ENCODE measurements around the gene PRXL2A. TPM values are rescaled to one million over a fixed set of nuclear protein-coding genes. Genes with fewer than 3 reads are reported as not detected.
"Not testable (repeated sequence)": the region's sequence is repeated elsewhere in the genome, so short reads cannot be mapped to it uniquely, and the experiment has no call there.

PRXL2A gene
- total RNA-seq, 4 donors from 2014 or later = 68.0 to 185 (median 103) TPM

DNA sequence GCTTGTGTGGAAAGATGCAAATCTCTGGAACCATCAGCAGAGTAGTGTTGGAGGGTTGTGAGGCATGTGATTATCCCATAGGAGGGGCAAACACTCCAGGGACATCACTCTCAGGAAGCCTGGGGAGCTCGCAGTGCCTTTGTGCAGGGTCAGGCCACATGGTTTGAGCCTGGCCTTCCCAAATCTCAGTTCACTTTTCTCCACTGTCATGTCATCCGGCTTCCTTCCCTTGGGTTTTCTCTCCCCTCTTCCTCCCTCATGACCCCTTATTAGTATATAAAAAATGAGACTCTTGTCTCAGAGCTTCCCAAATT lies 66.2 kb downstream of the PRXL2A start:
- H3K4me3 ChIP-seq = no peak overlapping the region
- H3K36me3 ChIP-seq = peaks cover 3 to 63% (median 5%) of the 10 kb centered on the region in 3 donors
- H3K9me3 ChIP-seq = no peaks in the 10 kb centered on the region
- H3K27me3 ChIP-seq = no peaks in the 10 kb centered on the region
- WGBS, 2 donors = 70 to 72% methylated on average over 2 of the region's 2 CpGs
- DNase-seq = no peak
- H3K4me1 ChIP-seq = peaks cover 67 to 89% (median 82%) of the 10 kb centered on the region in 3 donors
- TF ChIP-seq, protein P1, sequence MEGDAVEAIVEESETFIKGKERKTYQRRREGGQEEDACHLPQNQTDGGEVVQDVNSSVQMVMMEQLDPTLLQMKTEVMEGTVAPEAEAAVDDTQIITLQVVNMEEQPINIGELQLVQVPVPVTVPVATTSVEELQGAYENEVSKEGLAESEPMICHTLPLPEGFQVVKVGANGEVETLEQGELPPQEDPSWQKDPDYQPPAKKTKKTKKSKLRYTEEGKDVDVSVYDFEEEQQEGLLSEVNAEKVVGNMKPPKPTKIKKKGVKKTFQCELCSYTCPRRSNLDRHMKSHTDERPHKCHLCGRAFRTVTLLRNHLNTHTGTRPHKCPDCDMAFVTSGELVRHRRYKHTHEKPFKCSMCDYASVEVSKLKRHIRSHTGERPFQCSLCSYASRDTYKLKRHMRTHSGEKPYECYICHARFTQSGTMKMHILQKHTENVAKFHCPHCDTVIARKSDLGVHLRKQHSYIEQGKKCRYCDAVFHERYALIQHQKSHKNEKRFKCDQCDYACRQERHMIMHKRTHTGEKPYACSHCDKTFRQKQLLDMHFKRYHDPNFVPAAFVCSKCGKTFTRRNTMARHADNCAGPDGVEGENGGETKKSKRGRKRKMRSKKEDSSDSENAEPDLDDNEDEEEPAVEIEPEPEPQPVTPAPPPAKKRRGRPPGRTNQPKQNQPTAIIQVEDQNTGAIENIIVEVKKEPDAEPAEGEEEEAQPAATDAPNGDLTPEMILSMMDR (IDR thresholded peaks at IDR 0.05) = no peak
- TF ChIP-seq POLR2A (IDR thresholded peaks at IDR 0.05) = no peak
- peak overlapping the region; percentile 76 to 100 (median 98) for H3K27ac ChIP-seq
- intact Hi-C loops (cut with DNase I) = no loop called here

- 70% methylated on average over 3 of the region's 3 CpGs; no CpG with 5 or more reads in 1 of the 2 donors for WGBS, 2 donors
- TF ChIP-seq, protein P1 (IDR thresholded peaks at IDR 0.05) = no peak
- no peak for TF ChIP-seq POLR2A (IDR thresholded peaks at IDR 0.05)
- peaks cover 0 to 59% (median 3%) of the 10 kb centered on the region in 3 donors for H3K36me3 ChIP-seq
- no peak for DNase-seq
- no peaks in the 10 kb centered on the region for H3K27me3 ChIP-seq
- H3K27ac ChIP-seq = peak overlapping the region; percentile 12 to 100 (median 86)
- H3K4me3 ChIP-seq = no peak overlapping the region
- no peaks in the 10 kb centered on the region for H3K9me3 ChIP-seq
- H3K4me1 ChIP-seq = peaks cover 65 to 85% (median 78%) of the 10 kb centered on the region in 3 donors
- intact Hi-C loops (cut with DNase I) = no loop called here
Measured at GRCh38 chr10:80474941-80475340, 66.6 kb downstream of the PRXL2A start.

DNA sequence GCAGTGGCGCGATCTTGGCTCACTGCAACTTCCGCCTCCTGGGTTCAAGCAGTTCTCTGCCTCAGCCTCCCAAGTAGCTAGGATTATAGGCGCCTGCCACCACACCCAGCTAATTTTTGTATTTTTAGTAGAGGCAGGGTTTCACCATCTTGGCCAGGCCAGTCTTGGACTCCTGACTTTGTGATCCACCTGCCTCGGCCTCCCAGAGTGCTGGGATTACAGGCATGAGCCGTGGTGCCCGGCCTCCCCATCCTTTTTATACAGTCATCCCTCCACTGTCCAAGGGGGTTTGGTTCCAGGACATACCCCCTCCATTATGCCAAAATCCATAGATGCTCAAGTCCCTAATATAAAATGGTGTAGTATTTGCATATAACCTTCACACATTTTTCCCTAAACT lies 67.3 kb downstream of the PRXL2A start:
- H3K27me3 ChIP-seq; DNase-seq; intact Hi-C loops (cut with DNase I); H3K9me3 ChIP-seq; H3K4me3 ChIP-seq: not testable (repeated sequence)
- WGBS, 2 donors = 94 to 96% methylated on average over 7 of the region's 7 CpGs
- Histone ChIP-seq H3K4me1 (peaks cover 58 to 78% (median 71%) of the 10 kb centered on the region in 3 donors), H3K27ac (peak overlapping the region in 3 of 4 donors; percentile 12 to 100 (median 96)), H3K36me3 (peaks cover 0 to 58% (median 0%) of the 10 kb centered on the region in 3 donors)

DNA sequence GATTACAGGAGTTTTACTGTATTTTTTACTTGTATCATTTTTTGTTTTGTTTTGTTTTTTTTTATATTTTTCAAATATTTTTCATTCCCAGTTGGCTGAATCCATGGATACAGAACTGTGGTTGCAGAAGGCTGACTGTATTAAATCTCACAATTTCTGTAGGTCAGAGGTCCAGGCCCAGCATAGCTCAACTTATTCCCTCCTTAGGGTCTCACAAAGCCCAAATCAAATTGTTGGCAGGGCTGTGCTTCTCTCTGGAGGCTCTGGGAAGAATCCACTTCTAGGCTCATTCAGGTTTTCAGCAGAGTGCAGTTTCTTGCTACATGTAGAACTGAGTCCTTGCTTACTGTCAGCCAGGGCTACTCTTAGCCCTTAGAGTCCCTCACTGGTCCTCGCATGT lies 68.3 kb downstream of the PRXL2A start:
- Histone ChIP-seq H3K4me3 (no peak overlapping the region), H3K27ac (peak overlapping the region; percentile 10 to 68 (median 55)), H3K9me3 (no peaks in the 10 kb centered on the region), H3K36me3 (peaks cover 0 to 59% (median 0%) of the 10 kb centered on the region in 3 donors), H3K4me1 (peaks cover 48 to 78% (median 60%) of the 10 kb centered on the region in 3 donors), H3K27me3 (no peaks in the 10 kb centered on the region)
- TF ChIP-seq, protein P1 (IDR thresholded peaks at IDR 0.05) = no peak
- TF ChIP-seq POLR2A (IDR thresholded peaks at IDR 0.05) = no peak
- 100% methylated on average over 1 of the region's 1 CpG; no CpG with 5 or more reads in 1 of the 2 donors for WGBS, 2 donors
- no peak for DNase-seq
- intact Hi-C loops (cut with DNase I) = no loop called here

DNA sequence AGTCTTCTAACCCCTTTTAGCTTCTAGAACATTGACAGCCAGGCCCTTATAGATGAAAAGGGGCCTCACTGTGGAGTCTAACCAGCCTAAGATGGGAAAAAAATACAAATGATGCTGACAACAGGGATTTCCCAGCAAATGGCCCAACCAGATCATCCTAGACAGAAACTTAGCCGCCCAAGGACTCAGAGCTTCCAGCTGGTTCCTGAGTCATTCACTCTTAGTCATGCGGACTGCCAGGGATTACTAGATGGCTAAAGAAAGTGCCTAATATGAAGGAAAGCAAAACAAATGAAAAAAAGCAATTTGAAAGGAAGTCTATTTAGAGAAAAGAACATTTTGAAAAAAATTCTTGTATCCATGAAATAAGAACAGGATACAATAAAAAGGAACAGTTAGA lies 69.5 kb downstream of the PRXL2A start:
- peak overlapping the region in 3 of 4 donors; percentile 45 to 68 (median 65) for H3K27ac ChIP-seq
- peaks cover 37 to 78% (median 50%) of the 10 kb centered on the region in 3 donors for H3K4me1 ChIP-seq
- TF ChIP-seq, protein P1 (IDR thresholded peaks at IDR 0.05) = no peak
- TF ChIP-seq POLR2A (IDR thresholded peaks at IDR 0.05) = no peak

DNA sequence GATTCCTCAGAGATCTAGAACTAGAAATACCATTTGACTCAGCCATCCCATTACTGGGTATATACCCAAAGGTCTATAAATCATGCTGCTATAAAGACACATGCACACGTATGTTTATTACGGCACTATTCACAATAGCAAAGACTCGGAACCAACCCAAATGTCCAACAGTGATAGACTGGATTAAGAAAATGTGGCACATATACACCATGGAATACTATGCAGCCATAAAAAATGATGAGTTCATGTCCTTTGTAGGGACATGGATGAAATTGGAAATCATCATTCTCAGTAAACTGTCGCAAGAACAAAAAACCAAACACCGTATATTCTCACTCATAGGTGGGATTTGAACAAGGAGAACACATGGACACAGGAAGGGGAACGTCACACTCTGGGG lies 72.0 kb downstream of the PRXL2A start:
- H3K4me3 ChIP-seq; DNase-seq; H3K27me3 ChIP-seq; H3K9me3 ChIP-seq; intact Hi-C loops (cut with DNase I); H3K27ac ChIP-seq: not testable (repeated sequence)
- WGBS, 2 donors = 98 to 100% methylated on average over 5 to 6 of the region's 6 CpGs
- Histone ChIP-seq H3K4me1 (peaks cover 21 to 78% (median 48%) of the 10 kb centered on the region in 3 donors), H3K36me3 (peaks cover 0 to 59% (median 0%) of the 10 kb centered on the region in 3 donors)

More for the DNA sequence above, 69.5 kb downstream of the PRXL2A start:
- no peak for DNase-seq
- Histone ChIP-seq H3K36me3 (peaks cover 0 to 67% (median 0%) of the 10 kb centered on the region in 3 donors), H3K9me3 (no peaks in the 10 kb centered on the region), H3K27me3 (no peaks in the 10 kb centered on the region), H3K4me3 (no peak overlapping the region)
- 16 to 44% methylated on average over 2 of the region's 2 CpGs for WGBS, 2 donors
- intact Hi-C loops (cut with DNase I) = no loop called here

Measured in esophagus squamous epithelium (tissue), 5 donors.